ENCODE data around the gene ENDOV.

Gene ENDOV

DNA sequence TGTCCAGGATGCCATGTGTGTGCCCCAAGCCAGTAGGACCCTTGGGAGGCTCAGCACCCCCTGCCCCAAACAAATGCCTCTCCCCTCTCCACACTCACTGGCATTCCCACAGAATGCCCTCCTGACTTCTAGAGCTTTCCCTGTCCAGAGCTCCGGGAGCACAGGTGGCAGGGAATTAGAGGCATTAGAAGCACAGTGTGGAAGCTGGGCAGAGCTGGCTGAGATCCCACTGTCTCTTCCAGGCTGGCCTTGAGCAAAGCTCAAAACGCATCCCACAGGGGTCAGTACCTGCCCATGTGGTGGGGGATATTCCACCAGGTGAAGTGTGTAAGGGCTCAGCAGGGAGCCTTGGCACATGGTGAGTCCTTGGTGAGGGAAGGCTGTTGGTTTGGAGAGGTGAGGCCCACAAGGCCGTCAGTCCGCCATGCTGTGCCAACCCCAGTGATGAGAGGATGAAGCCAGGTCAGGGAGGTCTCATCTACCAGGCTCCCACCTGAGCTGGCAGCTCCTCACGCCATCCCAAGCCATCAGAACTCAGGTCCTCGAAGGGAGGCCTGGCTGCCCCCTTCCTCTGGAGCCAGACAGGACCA lies 18.1 kb downstream of the ENDOV start:
- no peak for DNase-seq

- no peak for DNase-seq
Measured at GRCh38 chr17:80433916-80434666, 19.1 kb downstream of the ENDOV start.

DNA sequence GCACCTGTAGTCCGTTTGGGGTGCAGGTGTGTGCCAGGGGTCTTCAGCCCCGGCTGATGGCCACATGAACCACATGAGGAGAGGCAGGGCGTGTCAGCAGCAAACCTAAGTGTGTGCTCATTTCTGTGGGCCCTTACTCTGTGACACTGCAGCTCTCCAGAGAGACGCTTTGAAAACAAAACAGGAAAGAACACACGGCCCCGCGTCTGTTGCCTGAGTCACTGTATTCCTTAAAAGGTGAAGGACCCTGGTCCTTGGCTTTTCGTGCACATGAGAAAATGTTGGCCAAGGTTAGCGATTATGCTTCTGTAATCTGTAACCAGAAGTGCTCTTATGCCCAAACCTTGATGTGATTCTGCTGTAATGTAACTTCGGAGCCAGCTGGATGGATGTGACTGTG lies 22.6 kb downstream of the ENDOV start:
- no peak for DNase-seq

GRCh38 chr17:80438806-80439205 lies 23.8 kb downstream of the ENDOV start:
- no peak for DNase-seq

DNA sequence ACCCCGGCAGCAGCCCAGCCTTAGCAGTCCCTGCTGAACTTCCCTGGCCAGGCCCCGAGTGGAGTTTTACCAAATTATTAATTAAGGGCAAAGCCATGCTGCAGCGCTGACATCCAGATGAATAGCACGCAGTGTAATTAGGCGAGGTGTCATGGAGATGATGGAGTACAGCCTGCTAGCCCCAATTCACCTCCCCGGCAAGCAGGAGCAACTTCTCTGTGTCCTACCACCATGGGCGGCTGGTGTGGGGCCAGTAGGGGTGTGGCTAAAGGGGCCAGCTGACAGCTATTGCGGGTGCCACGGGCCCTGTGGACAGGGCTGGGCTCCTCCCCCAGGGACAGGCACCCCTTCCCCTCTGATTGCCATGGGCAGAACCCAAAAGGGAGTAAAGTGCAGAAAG lies 24.5 kb downstream of the ENDOV start:
- DNase-seq: no peak

DNA sequence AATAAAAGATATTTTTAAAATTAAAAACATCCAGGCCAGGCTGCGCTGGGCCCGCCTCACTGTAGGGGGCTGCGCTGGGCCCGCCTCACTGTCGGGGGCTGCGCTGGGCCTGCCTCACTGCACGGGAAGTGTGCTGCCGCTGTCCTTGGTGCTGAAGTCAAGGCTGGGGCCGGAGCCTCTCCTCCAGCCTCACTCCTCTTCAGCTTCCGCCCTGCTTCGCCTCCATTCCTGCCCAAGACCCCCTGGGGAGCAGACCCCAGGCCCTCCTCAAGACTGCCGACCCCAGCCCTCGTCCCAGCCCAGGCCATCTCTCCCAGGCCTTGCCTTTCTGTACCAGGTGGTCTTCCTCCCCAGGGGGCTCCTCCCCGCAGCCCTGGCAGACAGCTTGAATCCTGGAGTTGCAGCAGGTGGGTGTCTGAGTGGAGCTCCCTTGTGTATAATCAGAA lies 26.2 kb downstream of the ENDOV start:
- no peak for DNase-seq

GRCh38 chr17:80441598-80442322 lies 26.8 kb downstream of the ENDOV start:
- DNase-seq: no peak

DNA sequence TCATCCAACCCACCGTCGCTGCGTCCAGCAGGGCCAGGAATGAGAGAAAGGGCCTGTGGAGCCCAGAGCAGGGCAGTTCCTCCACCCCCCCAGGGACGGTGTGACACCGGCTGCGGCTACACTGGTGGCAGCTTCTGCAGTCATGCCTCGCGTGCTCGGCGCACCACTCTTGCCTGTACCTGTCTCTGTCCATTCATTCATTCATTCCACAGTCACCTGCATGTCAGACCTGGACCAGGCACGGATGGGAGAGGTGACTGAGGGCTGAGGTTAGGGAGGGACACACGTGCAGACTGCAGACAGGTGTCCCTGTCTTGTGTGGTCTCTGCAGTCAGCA lies 27.3 kb downstream of the ENDOV start:
- no peak for DNase-seq

- no peak for DNase-seq
Measured at GRCh38 chr17:80442764-80443163, 27.8 kb downstream of the ENDOV start.

DNA sequence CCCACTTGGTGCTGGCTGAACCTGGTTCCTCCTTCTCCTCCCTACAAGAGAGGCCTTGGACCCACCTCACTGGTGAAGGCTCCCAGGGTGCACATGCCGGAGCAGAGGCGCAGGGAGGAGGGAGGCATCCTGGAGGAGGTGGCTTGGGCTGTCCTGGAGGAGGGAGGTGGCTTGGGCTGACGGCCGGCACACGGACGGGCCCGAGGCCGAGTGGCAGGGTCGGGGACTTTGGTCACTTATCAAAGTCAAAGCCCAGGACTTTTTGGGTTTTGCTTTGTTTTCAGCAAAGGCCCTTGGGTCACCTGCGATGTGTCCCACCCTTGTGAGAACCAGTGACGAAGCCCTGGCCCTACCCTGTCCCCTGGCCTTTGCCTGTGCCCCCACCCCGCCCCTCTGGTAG lies 28.5 kb downstream of the ENDOV start:
- DNase-seq: no peak

GRCh38 chr17:80443916-80444643 lies 29.1 kb downstream of the ENDOV start:
- no peak for DNase-seq

DNA sequence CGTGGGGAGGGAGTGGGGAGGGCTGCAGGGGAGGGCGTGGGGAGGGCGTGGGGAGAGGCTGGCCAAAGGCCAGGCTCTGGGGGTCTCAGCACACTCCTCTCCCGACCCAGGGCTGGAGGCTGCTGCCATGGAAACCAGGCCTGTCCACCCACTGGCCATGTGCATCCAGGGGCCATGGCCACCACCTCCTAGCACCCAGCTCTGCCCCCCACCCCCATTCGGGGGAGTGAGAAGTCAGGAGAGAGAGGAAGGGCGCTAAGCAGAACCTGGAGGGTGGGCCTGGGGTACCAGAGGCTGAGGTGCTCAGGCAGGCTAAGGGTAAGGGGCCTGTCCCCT lies 29.6 kb downstream of the ENDOV start:
- no peak for DNase-seq

DNA sequence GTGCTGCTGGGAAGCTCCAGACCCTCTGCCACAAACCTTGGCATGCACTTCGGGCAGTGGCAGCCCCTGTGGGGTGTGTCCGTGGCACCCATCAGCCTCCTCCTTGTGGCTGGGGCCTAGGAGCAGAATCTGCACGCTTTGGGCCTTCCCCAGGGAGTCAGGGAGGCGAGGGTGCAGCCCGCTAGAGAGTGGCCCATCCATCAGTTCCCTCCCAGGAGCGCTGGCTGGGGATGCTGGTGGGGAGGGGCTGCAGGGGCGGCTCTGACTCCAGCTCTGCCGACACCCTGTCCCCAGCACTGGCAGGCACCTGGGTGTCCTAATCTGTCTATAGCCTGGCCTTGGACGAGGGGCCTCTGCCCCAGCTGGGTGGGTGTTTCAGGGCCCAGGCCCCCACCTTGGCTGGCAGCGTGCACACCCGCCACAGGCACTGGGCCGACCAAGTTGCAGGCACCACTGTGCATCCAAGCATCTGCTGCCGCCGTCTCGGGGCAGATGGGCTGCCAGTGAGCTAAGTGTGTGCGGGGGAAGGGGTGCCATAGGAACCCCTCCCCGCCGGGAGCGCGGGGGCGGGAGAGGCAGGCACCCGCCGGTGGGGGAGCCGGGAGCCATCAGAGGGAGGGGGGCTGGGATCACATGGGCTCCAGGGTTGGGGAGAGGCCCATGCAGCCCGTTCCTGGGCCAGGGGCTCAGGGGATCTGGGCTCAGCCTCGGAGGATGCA lies 30.2 kb downstream of the ENDOV start:
- DNase-seq: no peak

- no peak for DNase-seq
Measured at GRCh38 chr17:80445726-80446110, 30.8 kb downstream of the ENDOV start.

GRCh38 chr17:80446645-80447405 lies 31.9 kb downstream of the ENDOV start:
- no peak for DNase-seq

DNA sequence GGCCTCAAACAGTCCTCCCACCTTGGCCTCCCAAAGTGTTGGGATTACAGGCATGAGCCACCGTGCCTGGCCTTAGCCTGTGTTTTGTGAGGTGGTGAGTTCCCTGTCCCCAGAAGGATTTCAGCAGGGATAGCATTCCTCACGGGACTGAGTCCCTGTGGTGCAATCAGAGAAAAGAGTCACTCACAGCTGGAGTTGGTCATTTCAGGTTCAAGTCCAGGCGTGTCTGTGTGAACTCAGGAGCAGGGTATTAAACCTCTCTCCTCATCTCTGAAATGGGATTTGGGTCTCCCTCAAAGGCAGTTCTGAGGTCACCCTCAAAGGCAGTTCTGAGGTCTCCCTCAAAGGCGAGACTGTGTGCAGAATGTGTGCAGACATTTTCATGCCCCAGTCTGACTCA lies 32.8 kb downstream of the ENDOV start:
- no peak for DNase-seq

DNA sequence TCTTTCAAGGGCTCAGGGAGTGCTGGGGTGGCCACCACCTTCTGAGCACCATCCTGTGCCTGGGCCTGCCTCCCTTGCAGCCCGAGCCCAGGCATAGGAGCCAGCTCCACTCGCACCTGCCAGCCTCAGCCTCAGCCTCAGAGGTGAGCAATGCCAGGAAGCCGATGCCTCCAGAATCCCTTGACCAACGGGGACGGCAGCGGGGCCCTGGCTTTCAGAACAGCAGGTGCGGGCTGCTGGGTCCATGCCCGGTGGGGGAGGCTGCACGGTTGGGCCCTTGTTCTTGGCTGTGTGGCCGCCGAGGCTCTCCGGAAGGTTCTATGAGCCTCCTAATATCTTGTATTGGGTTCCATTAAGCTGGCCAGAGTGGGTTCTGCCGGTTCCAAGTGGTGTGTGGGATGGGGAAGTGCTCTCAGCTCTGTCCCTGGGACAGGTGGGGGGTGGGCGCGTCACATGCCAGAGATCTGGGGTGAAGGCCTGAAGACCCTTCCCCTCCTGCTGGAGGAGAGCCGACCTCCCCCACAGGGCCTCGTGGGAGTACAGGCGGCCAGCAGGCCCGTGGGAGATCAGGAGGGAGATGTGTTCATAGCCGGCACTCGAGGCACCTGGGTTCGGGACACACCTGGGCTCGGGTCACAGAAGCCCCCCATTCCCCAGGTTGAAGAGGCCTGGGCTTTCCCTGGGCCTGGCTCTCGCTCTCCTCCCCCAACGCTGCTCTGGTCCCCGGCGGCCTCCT lies 34.4 kb downstream of the ENDOV start:
- no peak for DNase-seq

DNA sequence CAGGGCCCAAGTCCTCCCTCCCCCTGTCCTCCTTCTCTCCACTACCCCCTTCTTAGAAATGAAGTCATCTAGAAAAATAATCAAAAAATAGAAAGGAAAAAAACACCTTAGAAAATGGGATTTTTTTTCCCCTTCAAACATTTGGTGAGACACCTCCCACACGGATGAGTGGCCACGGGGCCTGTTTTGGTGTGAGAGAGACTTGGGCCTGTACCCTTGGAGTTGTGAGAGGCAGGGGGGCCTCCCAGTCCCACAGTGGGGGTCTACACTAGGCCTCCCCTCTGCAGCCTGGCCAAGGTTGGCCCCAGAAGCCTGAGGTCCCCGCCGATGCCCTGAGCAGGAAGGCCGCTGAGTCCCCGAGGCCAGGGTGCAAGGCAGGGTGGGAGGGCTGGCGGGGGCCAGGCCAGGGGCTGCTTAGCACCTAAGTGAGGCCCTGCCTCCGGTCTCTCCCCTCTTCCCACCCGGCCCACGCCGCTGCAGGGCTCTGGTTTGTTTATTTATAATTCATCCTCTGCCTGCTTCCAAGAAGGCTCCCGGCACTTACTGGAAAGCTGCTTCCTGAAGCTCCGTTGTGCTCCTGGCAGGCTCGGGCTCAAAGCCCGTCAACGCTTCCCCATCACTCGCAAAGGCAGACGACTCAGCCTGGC lies 35.1 kb downstream of the ENDOV start:
- no peak for DNase-seq

DNA sequence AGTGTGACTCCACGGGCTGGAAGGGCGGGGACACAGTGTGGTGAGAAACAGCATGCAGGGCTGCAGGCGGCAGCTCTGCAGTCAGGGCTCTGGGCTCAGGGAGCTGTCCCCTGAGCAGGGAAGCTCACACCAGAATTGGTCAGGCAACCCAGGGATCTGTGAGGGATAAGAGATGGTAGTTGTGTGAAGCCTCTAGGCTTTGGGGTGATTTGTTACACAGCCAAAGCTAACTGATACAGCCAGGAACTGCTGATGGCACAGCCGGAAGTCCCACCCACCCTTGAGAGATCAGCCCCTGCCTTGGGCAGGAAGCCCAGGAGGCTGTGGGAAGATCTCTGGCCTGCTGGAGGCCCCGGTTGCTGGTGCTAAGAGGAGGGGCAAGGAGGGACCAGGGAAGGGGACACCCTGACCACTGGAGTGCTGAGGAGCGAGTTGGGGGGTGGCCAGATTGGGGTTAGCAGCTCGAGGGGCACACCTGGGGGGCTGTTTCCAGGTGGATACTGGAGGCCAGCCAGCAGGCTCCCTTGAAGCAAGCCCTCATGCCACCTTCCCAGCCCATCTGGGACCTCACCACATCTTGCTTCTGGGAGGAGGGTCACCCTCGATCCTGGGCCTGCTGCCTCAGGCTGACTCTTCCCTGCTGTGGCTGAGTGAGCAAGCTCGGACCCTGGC lies 36.3 kb downstream of the ENDOV start:
- DNase-seq: no peak

DNA sequence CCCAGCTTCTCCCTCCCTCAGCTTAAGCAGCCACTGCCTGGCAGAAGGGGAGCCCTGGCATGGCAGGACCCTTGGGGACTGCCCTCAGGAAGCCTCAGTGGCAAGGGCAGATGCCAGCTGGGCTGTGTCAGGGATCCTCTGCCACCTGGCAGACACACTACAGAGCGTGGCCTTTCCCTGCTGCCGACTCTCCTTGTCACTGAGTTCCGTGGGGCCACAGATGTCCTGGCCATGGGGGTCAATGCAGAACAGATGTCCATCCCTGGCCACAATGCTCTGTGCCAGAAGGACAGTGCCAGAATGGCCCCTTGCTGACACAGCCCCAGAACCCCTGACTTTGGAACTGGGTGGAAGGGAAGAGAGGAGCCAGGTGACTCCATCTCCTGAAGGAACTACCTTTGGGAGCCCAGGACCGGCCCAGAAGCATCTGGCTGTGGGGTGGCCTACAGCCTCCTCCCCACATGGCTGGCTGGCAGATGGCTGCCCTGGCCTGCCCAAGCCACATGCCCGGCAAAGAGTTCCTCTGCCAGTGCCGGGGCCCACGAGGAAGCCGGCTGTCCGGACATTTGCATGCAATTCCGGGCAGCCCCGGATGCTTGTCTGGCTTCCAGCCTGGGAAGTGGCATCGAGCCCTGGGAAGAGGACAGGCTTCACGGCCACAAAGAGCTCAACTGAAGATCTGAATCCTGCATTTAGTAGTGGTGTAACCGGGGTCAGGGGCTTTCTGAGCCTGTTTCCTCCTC lies 37.4 kb downstream of the ENDOV start:
- no peak for DNase-seq
